ENCODE results near the gene MCUB. TPM values are rescaled to one million over a fixed set of nuclear protein-coding genes. Genes with fewer than 3 reads are reported as not detected.

MCUB gene
- total and polyA plus RNA-seq, 9 of the 15 experiments (the other 6 are each of a cell fraction or from before 2014, with no cell fraction given): 1.4 to 21.5 (median 5.4) TPM

DNA sequence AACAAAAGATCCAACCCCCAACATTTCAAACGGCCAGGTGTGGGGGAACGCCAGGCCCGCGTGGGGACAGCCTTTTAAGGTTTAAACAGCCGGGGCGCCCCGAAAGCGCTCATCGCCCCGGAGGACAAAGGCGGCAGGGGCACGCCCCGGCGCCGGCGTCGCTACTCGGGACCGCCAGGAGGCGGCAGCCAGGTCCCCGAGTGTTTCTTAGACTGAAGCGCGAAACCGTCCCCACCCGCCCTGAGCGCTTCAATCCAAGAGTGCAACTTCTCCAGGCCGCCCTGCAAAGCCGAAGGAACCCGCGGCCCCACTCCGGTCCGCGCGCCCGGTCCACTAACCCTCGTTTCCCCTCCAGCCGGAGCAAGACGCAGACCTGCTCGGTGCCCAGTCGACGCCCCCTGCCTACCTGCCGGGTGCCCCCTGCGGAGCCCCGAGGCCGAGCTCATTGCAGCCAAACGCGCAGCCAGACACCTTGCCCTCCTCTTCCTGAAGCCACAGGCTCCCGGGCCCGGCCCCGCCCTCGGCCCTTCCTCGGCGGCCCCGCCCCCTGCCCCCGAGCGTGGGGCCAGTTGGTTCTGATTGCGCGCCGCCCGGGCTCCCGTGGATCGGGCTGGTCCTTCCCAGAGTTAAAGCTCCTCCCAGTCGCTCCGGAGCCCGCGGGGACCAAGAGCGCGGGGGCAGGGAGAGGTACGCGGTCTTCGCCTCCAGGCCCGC is 143.1 kb downstream of the MCUB start, which contains the start of gene CASP6 (continued):
- TF ChIP-seq, protein P1, sequence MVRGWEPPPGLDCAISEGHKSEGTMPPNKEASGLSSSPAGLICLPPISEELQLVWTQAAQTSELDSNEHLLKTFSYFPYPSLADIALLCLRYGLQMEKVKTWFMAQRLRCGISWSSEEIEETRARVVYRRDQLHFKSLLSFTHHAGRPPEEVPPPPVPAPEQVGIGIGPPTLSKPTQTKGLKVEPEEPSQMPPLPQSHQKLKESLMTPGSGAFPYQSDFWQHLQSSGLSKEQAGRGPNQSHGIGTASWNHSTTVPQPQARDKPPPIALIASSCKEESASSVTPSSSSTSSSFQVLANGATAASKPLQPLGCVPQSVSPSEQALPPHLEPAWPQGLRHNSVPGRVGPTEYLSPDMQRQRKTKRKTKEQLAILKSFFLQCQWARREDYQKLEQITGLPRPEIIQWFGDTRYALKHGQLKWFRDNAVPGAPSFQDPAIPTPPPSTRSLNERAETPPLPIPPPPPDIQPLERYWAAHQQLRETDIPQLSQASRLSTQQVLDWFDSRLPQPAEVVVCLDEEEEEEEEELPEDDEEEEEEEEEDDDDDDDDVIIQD (CRISPR knock-in tag; IDR thresholded peaks at IDR 0.05): 0 out of 2 replicates have a peak, but pooled peaks have one; percentile 62
- TF ChIP-seq ZNF830 (CRISPR knock-in tag; IDR thresholded peaks at IDR 0.05): 0 out of 2 replicates have a peak, but pooled peaks have one; percentile 45
- TF ChIP-seq MAZ (CRISPR knock-in tag; conservative IDR thresholded peaks at IDR 0.05 in 1 of 2, IDR thresholded peaks at IDR 0.05 in 1 of 2): peak; percentile 79 to 96
- peak; percentile 51; the same call in 1 of the 2 replicates for TF ChIP-seq ESRRA (IDR thresholded peaks at IDR 0.05; ENCODE audit: borderline replicate concordance, low read depth)
- TF ChIP-seq TGIF2 (CRISPR knock-in tag; IDR thresholded peaks at IDR 0.05): peak; percentile 85; the same call in 1 of the 2 replicates
- TF ChIP-seq PTTG1 (tag; IDR thresholded peaks at IDR 0.05; ENCODE audit: low read depth): no peak
- TF ChIP-seq SNRNP70 (optimal IDR thresholded peaks at IDR 0.05; ENCODE audit: low read depth, low read length): no peak
- TF ChIP-seq MAFG (tag; conservative IDR thresholded peaks at IDR 0.05): no peak
- peak; percentile 63; the same call in 1 of the 2 replicates for TF ChIP-seq HDAC2 (IDR thresholded peaks at IDR 0.05)
- no peak for TF ChIP-seq FOXP1 (CRISPR knock-in tag; IDR thresholded peaks at IDR 0.05)
- TF ChIP-seq CTBP1 (IDR thresholded peaks at IDR 0.05; ENCODE audit: borderline replicate concordance): peak; percentile 67; the same call in 1 of the 2 replicates
- TF ChIP-seq POLR2H (tag; IDR thresholded peaks at IDR 0.05; ENCODE audit: low read depth): peak; percentile 63
- TF ChIP-seq ZFX (CRISPR knock-in tag; IDR thresholded peaks at IDR 0.05): peak; percentile 75
- peak; percentile 65 for TF ChIP-seq KDM5B (IDR thresholded peaks at IDR 0.05; ENCODE audit: insufficient replicate concordance, low read depth, low read length)
- TF ChIP-seq TOE1 (IDR thresholded peaks at IDR 0.05; ENCODE audit: borderline replicate concordance): peak; percentile 52; the same call in 1 of the 2 replicates
- no peak for TF ChIP-seq TOE1 (CRISPR knock-in tag; IDR thresholded peaks at IDR 0.05; ENCODE audit: borderline replicate concordance, low read depth)
- peak; percentile 54 to 59 for TF ChIP-seq NRF1 (conservative IDR thresholded peaks at IDR 0.05 in 1 of 2, IDR thresholded peaks at IDR 0.05 in 1 of 2)
- no peak for TF ChIP-seq ZNF764 (CRISPR knock-in tag; IDR thresholded peaks at IDR 0.05; ENCODE audit: low read depth)
- TF ChIP-seq GATAD2A (IDR thresholded peaks at IDR 0.05): 0 out of 2 replicates have a peak, but pooled peaks have one; percentile 61
- TF ChIP-seq, protein P2, sequence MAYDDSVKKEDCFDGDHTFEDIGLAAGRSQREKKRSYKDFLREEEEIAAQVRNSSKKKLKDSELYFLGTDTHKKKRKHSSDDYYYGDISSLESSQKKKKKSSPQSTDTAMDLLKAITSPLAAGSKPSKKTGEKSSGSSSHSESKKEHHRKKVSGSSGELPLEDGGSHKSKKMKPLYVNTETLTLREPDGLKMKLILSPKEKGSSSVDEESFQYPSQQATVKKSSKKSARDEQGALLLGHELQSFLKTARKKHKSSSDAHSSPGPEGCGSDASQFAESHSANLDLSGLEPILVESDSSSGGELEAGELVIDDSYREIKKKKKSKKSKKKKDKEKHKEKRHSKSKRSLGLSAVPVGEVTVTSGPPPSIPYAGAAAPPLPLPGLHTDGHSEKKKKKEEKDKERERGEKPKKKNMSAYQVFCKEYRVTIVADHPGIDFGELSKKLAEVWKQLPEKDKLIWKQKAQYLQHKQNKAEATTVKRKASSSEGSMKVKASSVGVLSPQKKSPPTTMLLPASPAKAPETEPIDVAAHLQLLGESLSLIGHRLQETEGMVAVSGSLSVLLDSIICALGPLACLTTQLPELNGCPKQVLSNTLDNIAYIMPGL (CRISPR knock-in tag; IDR thresholded peaks at IDR 0.05): no peak
- TF ChIP-seq EZH2 (IDR thresholded peaks at IDR 0.05; ENCODE audit: borderline replicate concordance, low read depth, low read length): no peak
- TF ChIP-seq, protein P3, sequence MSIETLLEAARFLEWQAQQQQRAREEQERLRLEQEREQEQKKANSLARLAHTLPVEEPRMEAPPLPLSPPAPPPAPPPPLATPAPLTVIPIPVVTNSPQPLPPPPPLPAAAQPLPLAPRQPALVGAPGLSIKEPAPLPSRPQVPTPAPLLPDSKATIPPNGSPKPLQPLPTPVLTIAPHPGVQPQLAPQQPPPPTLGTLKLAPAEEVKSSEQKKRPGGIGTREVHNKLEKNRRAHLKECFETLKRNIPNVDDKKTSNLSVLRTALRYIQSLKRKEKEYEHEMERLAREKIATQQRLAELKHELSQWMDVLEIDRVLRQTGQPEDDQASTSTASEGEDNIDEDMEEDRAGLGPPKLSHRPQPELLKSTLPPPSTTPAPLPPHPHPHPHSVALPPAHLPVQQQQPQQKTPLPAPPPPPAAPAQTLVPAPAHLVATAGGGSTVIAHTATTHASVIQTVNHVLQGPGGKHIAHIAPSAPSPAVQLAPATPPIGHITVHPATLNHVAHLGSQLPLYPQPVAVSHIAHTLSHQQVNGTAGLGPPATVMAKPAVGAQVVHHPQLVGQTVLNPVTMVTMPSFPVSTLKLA (conservative IDR thresholded peaks at IDR 0.05): peak; percentile 39 to 65; a peak in 3 of 4 replicates
- TF ChIP-seq TCF7 (IDR thresholded peaks at IDR 0.05; ENCODE audit: borderline replicate concordance): 0 out of 2 replicates have a peak, but pooled peaks have one; percentile 45
- peak; percentile 34 for TF ChIP-seq PHF20 (IDR thresholded peaks at IDR 0.05; ENCODE audit: partially characterized antibody)
